Erythroblast (primary cell): ENCODE measurements around the gene PKN2.

Experiments used
- GATA1 ChIP-seq: IDR thresholded peaks from 2 replicates; pipeline ENCODE4 v1.6.1; 2011; ENCODE audit warnings: low read depth, mild to moderate bottlenecking, control low read depth, low read length, moderate library complexity
- POLR2A ChIP-seq: IDR thresholded peaks from 2 replicates; pipeline ENCODE4 v1.6.1; 2011; ENCODE audit warnings: mild to moderate bottlenecking, low read length

DNA sequence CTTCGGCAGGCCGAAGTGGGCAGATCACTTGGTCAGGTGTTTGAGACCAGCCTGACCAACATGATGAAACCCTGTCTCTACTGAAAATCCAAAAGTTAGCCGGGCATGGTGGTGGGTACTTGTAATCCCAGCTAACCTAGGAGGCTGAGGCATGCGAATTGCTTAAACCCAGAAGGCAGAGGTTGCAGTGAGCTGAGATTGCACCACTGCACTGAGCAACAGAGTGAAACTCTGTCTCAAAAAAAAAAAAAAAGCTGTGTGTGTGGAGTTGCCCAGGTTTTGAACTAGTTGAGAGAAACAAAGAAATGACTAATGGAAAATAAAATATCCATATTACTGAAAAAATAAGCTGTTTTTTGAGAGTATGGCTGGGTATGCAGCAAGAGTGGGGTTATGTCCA lies 107.1 kb downstream of the PKN2 start:
- no peak for TF ChIP-seq POLR2A
- no peak for TF ChIP-seq GATA1
